CD4-positive, alpha-beta T cell treated with Interleukin-21 for 1 hour (primary cell): ENCODE data around the gene PYGL.
"Not testable (repeated sequence)": the region's sequence is repeated elsewhere in the genome, so short reads cannot be mapped to it uniquely, and the experiment has no call there.

ENCODE experiments used
- DNase-seq: peaks from one replicate; pipeline ENCODE4 v3.0.0-alpha.2; 2020

PYGL gene

GRCh38 chr14:50954811-50955372 is 10.6 kb upstream of the PYGL start:
- no peak for DNase-seq

- no peak for DNase-seq
Measured at GRCh38 chr14:50953502-50953901, 9.2 kb upstream of the PYGL start.

GRCh38 chr14:50951032-50951431 is 6.7 kb upstream of the PYGL start:
- no peak for DNase-seq

GRCh38 chr14:50948205-50948604 is 3.9 kb upstream of the PYGL start:
- DNase-seq = no peak

GRCh38 chr14:50947446-50947845 is 3.2 kb upstream of the PYGL start:
- no peak for DNase-seq

- DNase-seq = no peak
Measured at GRCh38 chr14:50946234-50946935, 2.1 kb upstream of the PYGL start.

- DNase-seq = no peak
Measured at GRCh38 chr14:50944647-50945413, 547 bp upstream of the PYGL start.

GRCh38 chr14:50943261-50943942 is 881 bp downstream of the PYGL start:
- DNase-seq = no peak

GRCh38 chr14:50941638-50942037 is 2.6 kb downstream of the PYGL start:
- not testable (repeated sequence) for DNase-seq

- DNase-seq = no peak
Measured at GRCh38 chr14:50941151-50941550, 3.1 kb downstream of the PYGL start.

- no peak for DNase-seq
Measured at GRCh38 chr14:50937800-50938199, 6.5 kb downstream of the PYGL start.

GRCh38 chr14:50937325-50937724 is 7.0 kb downstream of the PYGL start:
- DNase-seq = no peak

- DNase-seq = no peak
Measured at GRCh38 chr14:50936882-50937281, 7.4 kb downstream of the PYGL start.

GRCh38 chr14:50936016-50936340 is 8.3 kb downstream of the PYGL start:
- DNase-seq = no peak

- DNase-seq = no peak
Measured at GRCh38 chr14:50935126-50936015, 8.9 kb downstream of the PYGL start.

GRCh38 chr14:50932592-50933495 is 11.4 kb downstream of the PYGL start:
- no peak for DNase-seq

- DNase-seq = no peak
Measured at GRCh38 chr14:50932156-50932555, 12.1 kb downstream of the PYGL start.

- DNase-seq = no peak
Measured at GRCh38 chr14:50931559-50931958, 12.7 kb downstream of the PYGL start.

GRCh38 chr14:50929506-50929905 is 14.8 kb downstream of the PYGL start:
- DNase-seq = no peak

GRCh38 chr14:50928002-50928635 is 16.2 kb downstream of the PYGL start:
- DNase-seq = no peak

- no peak for DNase-seq
Measured at GRCh38 chr14:50926851-50927386, 17.4 kb downstream of the PYGL start.
